Right forelimb (tissue), 1 donor: ENCODE data around the gene ZDHHC9.
"Not testable (repeated sequence)": the region's sequence is repeated elsewhere in the genome, so short reads cannot be mapped to it uniquely, and the experiment has no call there.

Source experiments
- DNase-seq: peaks from one replicate; pipeline ENCODE4 v3.0.0-alpha.2; 2018

The ZDHHC9 gene

GRCh38 chrX:129843459-129844306, at the start of gene ZDHHC9:
TSS of gene ZDHHC9 (minus strand) at chrX:129843886. CDS start at chrX:129841945, 1,941 bp downstream.
- DNase-seq = peak; percentile 91

DNA sequence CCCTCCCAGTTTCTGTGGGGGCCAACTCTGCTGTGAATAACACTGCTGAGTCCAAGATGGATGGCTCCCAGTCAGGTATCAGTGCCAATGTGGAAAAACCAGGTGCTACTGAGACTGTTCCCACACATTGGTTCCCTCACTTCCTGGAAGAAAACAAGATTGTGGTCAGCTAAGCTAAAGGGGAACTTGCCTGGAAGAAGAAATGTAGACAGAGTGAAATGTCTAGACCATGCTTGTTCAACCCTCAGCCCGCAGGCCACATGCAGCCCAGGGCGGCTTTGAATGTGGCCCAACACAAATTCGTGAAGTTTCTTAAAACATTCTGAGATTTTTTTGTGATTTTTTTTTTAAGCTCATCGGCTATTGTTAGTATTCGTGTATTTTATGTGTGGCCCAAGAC, 33.7 kb upstream of the ZDHHC9 start:
- DNase-seq = no peak

DNA sequence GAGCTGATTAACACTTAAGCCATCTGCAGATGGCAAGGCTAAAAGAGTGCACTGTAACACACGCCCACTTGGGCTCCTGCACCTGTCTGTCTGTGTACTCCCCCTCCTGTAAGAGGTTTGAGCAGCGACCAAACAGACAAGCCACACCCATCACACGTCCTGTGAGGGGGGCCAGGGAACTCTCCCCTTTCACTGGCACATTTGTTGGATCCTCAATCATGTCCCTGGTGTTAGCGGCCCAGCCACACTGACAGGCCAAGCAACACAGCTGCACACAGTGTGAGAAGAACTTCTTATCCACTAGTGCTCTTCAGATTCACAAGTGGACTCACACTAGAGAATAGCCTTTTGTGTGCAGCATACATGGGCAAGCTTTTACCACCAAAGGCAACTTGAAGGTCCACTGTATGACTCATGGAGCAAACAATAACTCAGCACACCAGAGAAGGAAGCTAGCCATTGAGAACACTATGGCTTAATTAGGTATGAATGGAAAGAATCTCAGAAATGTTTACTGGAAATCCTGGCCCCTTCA, 33.2 kb upstream of the ZDHHC9 start:
- no peak for DNase-seq

- no peak for DNase-seq
These were observed 32.0 kb upstream of the ZDHHC9 start for GRCh38 chrX:129875669-129876068.

DNA sequence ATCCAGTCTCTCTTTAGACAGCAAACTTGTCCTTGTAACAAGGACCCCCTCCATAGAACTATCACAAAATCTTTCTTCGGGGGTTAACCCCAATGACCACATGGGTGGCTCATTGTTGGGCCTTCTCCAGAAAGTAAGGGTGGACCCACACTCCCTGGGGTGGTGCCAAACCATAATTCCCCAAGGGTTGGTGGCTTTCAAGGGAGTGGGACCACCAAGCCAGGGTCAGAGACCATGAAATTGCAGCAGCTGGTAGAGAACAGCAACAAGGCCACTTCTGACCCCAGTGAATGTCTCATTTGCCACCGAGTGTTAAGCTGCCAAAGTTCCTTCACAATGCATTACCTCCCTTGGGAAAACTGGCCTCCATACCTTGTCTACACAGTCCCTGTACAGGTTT, 28.8 kb upstream of the ZDHHC9 start:
- no peak for DNase-seq

- DNase-seq = not testable (repeated sequence)
These were observed 22.6 kb upstream of the ZDHHC9 start for GRCh38 chrX:129866321-129866720.

GRCh38 chrX:129859134-129859533, 15.4 kb upstream of the ZDHHC9 start:
- not testable (repeated sequence) for DNase-seq

DNA sequence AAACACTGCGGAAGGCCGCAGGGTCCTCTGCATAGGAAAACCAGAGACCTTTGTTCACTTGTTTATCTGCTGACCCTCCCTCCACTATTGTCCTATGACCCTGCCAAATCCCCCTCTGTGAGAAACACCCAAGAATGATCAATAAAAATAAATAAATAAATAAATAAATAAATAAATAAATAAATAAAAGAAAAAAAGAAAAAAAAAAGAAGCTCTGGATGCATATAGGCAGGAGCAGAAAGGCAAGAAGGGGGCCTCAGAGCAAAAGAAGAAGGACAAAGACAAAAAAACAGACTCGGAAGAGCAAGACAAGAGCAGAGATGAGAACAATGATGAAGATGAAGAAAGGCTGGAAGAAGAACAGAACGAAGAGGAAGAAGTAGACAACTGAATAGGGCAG, 8.1 kb upstream of the ZDHHC9 start:
- not testable (repeated sequence) for DNase-seq

DNA sequence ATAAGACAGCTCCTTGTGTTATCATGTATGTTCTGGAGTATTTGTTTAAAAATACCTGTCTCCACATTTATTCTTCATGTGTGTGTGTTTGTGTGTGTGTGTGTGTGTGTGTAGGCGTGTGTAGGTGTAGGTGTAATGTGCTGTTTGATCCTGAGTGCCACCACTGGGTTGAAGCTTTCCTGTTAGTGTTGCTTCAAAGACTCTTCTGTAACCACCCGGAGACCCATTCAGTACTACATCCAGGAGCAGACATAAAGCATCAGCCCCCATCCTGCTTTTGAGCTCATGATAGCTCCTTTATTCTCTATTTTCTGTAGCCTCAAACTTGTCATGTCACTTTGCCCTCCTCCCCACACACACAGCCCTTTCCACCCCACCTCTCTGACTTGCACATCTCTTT, 3.0 kb upstream of the ZDHHC9 start:
- no peak for DNase-seq

DNA sequence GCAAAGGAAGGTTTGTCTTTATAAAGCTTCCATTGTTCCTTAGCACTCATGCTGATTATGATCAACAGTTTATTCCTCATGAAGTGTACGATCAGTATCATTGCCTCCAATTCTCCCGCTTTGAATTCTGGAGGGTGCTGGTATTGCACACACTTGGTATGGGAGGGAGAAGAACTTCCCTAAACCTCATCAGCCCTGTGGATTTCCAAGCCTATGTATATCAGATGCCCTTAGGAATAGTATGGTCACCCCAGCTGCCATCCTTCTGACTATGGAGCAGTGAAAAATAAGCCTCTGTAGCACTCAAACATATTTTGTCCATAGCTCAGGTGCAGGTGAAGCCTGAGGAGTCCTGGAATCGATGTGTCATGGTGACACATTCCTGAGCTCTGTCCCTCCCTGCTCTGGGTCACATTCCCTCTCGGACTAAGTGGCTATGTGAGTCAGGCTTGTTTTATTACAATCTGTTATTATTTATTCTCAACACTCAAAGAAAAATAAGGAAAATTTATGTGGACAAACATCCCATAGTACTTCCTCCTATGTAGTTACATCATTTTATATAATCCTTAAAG, 2.0 kb upstream of the ZDHHC9 start:
- no peak for DNase-seq

GRCh38 chrX:129843209-129843458, 552 bp downstream of the ZDHHC9 start:
- no peak for DNase-seq

DNA sequence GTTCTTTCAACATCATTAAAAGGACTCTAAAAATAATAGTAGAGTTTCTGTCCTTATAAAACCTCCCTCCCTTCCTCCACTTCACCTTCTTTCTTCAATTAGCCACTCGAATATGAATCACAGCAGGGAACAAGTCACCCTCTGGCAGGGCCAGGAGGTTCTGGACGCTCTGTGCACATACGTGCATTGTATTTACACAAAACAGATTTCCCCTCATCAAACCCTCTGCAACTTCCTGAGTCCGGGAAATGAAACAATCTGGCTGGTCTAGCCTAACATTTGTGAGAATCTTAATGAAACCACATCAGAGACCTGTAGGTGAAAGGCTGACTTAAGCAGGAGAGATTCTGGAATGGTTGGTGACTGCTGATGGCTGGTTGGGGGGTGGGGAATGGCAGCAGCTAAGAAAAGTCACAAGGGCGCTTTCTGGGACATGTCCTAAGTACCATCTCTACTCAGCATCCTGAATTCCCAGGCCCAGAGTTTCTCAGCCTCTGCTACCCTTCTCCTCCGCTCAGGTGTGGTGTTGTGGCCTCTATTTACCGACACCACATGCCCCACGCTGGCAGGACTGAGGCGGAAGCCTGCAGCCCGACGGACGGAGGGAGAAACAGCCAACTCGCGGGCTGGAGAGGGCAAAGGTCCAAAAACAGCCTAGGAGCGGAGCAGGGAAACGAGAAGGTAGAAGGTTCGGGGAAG, 1.0 kb downstream of the ZDHHC9 start:
- DNase-seq = peak; percentile 43

DNA sequence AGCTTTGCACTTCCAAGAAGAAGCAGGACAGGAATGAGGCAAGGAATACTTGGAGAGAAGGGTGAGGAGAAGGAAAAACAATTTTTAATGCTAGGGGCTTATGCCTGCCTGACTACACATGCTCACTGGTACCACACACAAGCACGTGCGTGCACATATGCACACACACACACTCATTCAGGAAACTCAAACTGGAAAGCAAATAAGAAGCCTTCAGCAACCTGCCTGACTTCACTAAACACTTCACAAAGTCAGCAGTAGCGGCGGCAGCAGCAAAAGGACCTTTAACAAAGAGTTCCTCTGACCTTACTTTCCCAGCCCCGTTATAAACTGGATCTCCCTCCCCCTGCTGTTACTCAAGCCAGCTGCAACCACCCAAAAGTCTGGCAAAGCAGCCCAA, 3.3 kb downstream of the ZDHHC9 start:
- no peak for DNase-seq

- DNase-seq = no peak
These were observed 6.9 kb downstream of the ZDHHC9 start for GRCh38 chrX:129836827-129837226.

GRCh38 chrX:129833153-129833990, 10.3 kb downstream of the ZDHHC9 start:
- DNase-seq = no peak

DNA sequence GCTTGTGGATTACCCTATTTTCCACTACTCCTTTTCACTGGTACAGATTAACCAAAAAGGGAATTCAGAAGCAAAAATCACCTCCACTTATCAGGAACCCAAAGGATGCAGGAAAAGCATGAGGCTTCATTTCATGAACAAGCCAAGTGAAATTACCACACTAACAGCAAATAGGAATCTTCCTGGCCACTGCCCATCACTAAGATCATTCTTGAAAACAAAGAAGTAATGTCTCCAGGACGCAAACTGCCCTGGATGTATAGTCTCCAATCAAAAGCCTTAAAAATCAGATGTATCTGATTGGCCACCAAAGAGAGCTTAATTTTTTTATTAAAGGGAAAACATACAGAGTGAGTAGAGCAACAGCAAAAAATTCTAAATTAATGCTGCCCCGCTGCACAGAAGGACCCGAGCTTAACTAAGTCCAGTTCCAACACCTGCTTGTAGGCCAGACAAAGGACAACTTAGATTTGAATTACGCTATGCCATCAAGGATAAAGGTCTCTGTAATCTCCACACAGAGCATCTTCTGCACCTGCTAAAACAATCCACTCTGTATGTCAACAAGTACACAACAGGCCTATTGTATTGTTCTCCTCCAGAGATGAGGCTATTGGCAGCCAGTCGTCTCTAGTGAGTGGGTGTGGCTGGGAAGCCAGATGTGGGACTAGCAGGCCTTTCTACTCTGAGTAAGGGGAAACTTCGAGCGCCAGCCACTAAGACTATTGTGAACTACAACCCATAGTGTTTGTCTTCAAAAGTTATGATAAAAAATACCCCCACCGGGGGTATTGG, 12.4 kb downstream of the ZDHHC9 start:
- DNase-seq = peak; percentile 49

GRCh38 chrX:129830494-129830893, 13.2 kb downstream of the ZDHHC9 start:
- no peak for DNase-seq

GRCh38 chrX:129825746-129826505, 17.8 kb downstream of the ZDHHC9 start:
- no peak for DNase-seq

DNA sequence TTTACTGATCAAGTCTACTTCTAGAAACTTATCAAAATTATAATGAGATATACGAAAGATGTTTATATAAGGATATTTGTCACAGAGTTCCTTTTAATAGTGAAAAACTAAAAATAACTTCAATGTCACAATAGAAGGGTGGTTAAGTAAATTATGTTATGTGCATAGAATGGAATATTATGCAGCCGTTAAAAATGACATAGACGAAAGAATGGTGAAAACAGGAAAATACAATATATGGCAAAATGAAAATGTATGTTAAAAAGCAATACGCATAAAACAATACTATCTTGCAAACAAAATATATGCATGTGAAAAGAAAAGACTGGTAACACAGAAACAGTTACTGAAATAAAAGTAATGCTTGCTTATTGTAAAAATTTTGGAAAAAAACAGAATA, 19.1 kb downstream of the ZDHHC9 start:
- no peak for DNase-seq

GRCh38 chrX:129823522-129823921, 20.2 kb downstream of the ZDHHC9 start:
- DNase-seq = no peak

- DNase-seq = no peak
These were observed 20.6 kb downstream of the ZDHHC9 start for GRCh38 chrX:129823115-129823514.
